HepG2 (cell line): ENCODE data around the gene AUP1. TPM values are rescaled to one million over a fixed set of nuclear protein-coding genes. Genes with fewer than 3 reads are reported as not detected.

ENCODE experiments used
- CBFB ChIP-seq: sonication (generic); formaldehyde crosslinking; IDR thresholded peaks from 2 replicates; pipeline ENCODE4 v1.4.0; 2020; ENCODE audit warnings: missing genetic modification reagents
- CCDC6 ChIP-seq: sonication (generic); formaldehyde crosslinking; IDR thresholded peaks from 2 replicates; pipeline ENCODE4 v1.8.1; 2022; ENCODE audit warnings: mild to moderate bottlenecking, missing genetic modification reagents, moderate library complexity
- CHCHD3 ChIP-seq: sonication (generic); formaldehyde crosslinking; IDR thresholded peaks from 2 replicates; pipeline ENCODE4 v1.8.0; 2022; ENCODE audit warnings: mild to moderate bottlenecking, missing genetic modification reagents, moderate library complexity
- DDIT3 ChIP-seq: sonication (generic); formaldehyde crosslinking; IDR thresholded peaks from 2 replicates; pipeline ENCODE4 v1.4.0; 2020; ENCODE audit warnings: mild to moderate bottlenecking, missing genetic modification reagents
- E2F1 ChIP-seq: sonication (generic); formaldehyde crosslinking; IDR thresholded peaks from 2 replicates; pipeline ENCODE4 v1.5.0; 2020; ENCODE audit warnings: missing genetic modification reagents
- FOSL1 ChIP-seq: sonication (generic); formaldehyde crosslinking; IDR thresholded peaks from 2 replicates; pipeline ENCODE4 v1.9.0; 2021; ENCODE audit warnings: missing genetic modification reagents, borderline replicate concordance
- FOXC1 ChIP-seq: sonication (generic); formaldehyde crosslinking; IDR thresholded peaks from 2 replicates; pipeline ENCODE4 v1.8.0; 2022; ENCODE audit warnings: mild to moderate bottlenecking, missing genetic modification reagents, borderline replicate concordance
- KMT2A ChIP-seq: sonication (generic); formaldehyde crosslinking; IDR thresholded peaks from 2 replicates; pipeline ENCODE4 v1.4.0; 2020; ENCODE audit warnings: missing genetic modification reagents
- MAZ ChIP-seq, 2 experiments: sonication (generic) in 1 of 2; formaldehyde crosslinking in 1 of 2; IDR thresholded peaks; 2 replicates each; pipeline versions ENCODE4 v1.5.0 to v1.6.1; 2012 to 2020; ENCODE audit warnings: low read depth in 2 of 2, mild to moderate bottlenecking in 2 of 2, borderline replicate concordance in 1 of 2, improper control_type of control experiment in 1 of 2, low read length in 1 of 2, missing genetic modification reagents in 1 of 2, moderate library complexity in 1 of 2
- REST ChIP-seq, 2 experiments: IDR thresholded peaks; 2 replicates each; pipeline ENCODE4 v1.6.1; 2011 to 2012; ENCODE audit warnings: low read length in 2 of 2, borderline replicate concordance in 1 of 2, low read depth in 1 of 2, mild to moderate bottlenecking in 1 of 2, moderate library complexity in 1 of 2
- RFXANK ChIP-seq: IDR thresholded peaks from 2 replicates; pipeline ENCODE4 v1.6.1; 2016
- SYNCRIP ChIP-seq: fragments of 200-400 bp; formaldehyde crosslinking; IDR thresholded peaks from 2 replicates; pipeline ENCODE4 v1.6.1; 2018; ENCODE audit warnings: mild to moderate bottlenecking, low read depth, low read length; ENCODE audit not compliant: insufficient read depth
- U2AF2 ChIP-seq: fragments of 200-400 bp; formaldehyde crosslinking; IDR thresholded peaks from 2 replicates; pipeline ENCODE4 v1.6.1; 2017; ENCODE audit warnings: low read depth, mild to moderate bottlenecking, low read length
- ZFP82 ChIP-seq: sonication (generic); formaldehyde crosslinking; IDR thresholded peaks from 2 replicates; pipeline ENCODE4 v1.5.1; 2020; ENCODE audit warnings: mild to moderate bottlenecking, missing genetic modification reagents, borderline replicate concordance
- ZNF143 ChIP-seq: sonication (generic); formaldehyde crosslinking; IDR thresholded peaks from 2 replicates; pipeline ENCODE4 v1.4.0; 2020; ENCODE audit warnings: missing genetic modification reagents
- ZNF329 ChIP-seq: sonication (generic); formaldehyde crosslinking; IDR thresholded peaks from 2 replicates; pipeline ENCODE4 v1.9.0; 2021; ENCODE audit warnings: low read depth, mild to moderate bottlenecking, missing genetic modification reagents
- ZNF350 ChIP-seq: sonication (generic); formaldehyde crosslinking; IDR thresholded peaks from 2 replicates; pipeline ENCODE4 v1.4.0; 2020; ENCODE audit warnings: mild to moderate bottlenecking, low read depth, missing genetic modification reagents, borderline replicate concordance
- ZNF484 ChIP-seq: sonication (generic); formaldehyde crosslinking; IDR thresholded peaks from 2 replicates; pipeline ENCODE4 v1.5.1; 2020; ENCODE audit warnings: mild to moderate bottlenecking, low read depth, missing genetic modification reagents, borderline replicate concordance
- ZNF703 ChIP-seq: sonication (generic); formaldehyde crosslinking; IDR thresholded peaks from 2 replicates; pipeline ENCODE4 v1.5.1; 2020; ENCODE audit warnings: missing genetic modification reagents, mild to moderate bottlenecking, moderate library complexity, borderline replicate concordance
- ZNF746 ChIP-seq: sonication (generic); formaldehyde crosslinking; IDR thresholded peaks from 2 replicates; pipeline ENCODE4 v1.8.0; 2022; ENCODE audit warnings: mild to moderate bottlenecking, missing genetic modification reagents
- ZNF781 ChIP-seq: sonication (generic); formaldehyde crosslinking; IDR thresholded peaks from 2 replicates; pipeline ENCODE4 v1.5.1; 2020; ENCODE audit warnings: borderline replicate concordance, mild to moderate bottlenecking, missing genetic modification reagents; ENCODE audit errors: not compliant biosample characterization
- polyA plus RNA-seq, 8 experiments: library from polyadenylated mRNA; depleted of rRNA in 3 of 8; stranded (reverse) in 7 of 8; unstranded in 1 of 8; fragments of >200 nt; fragmentation: Illumina TruSeq in 4 of 8; extraction: Trizol in 4 of 8; gene quantifications; 2 replicates each; pipeline versions ENCODE4 v1.2.1 to v1.2.3, GENCODE V29; 2011 to 2016; ENCODE audit warnings: low read depth in 4 of 8, missing spikeins in 1 of 8, mixed read lengths in 1 of 8; ENCODE audit not compliant: insufficient read depth in 1 of 8
- total RNA-seq, 5 experiments: library from RNA; depleted of rRNA; stranded (reverse); fragments of >200 nt; fragmentation: Illumina TruSeq; extraction: Trizol; gene quantifications; 2 replicates each; pipeline ENCODE4 v1.2.3, GENCODE V29; 2016; ENCODE audit warnings: low read depth in 1 of 5
- TF ChIP-seq, protein P1 (sequence below): sonication (generic); formaldehyde crosslinking; IDR thresholded peaks from 2 replicates; pipeline ENCODE4 v1.8.0; 2022; ENCODE audit warnings: mild to moderate bottlenecking, missing genetic modification reagents; ENCODE audit not compliant: insufficient replicate concordance

Gene AUP1
- total and polyA plus RNA-seq, 2 of the 13 experiments (the other 11 are each of a cell fraction or from before 2014, with no cell fraction given): 174 to 267 TPM

- TF ChIP-seq ZNF329 (no peak), ZNF781 (peak; percentile 40), ZNF350 (CRISPR knock-in tag) (no peak), ZNF484 (CRISPR knock-in tag) (no peak), FOSL1 (CRISPR knock-in tag) (no peak), MAZ (IDR thresholded peaks at IDR 0.05; ENCODE audit: borderline replicate concordance, low read depth, low read length) (peak; percentile 70), MAZ (CRISPR knock-in tag; IDR thresholded peaks at IDR 0.05; ENCODE audit: low read depth) (peak; percentile 89), DDIT3 (CRISPR knock-in tag) (no peak), ZNF143 (no peak), ZFP82 (CRISPR knock-in tag) (no peak), RFXANK (CRISPR knock-in tag) (no peak), SYNCRIP (no peak), ZNF746 (peak; percentile 25; the same call in 1 of the 2 replicates), U2AF2 (no peak), FOXC1 (CRISPR knock-in tag) (peak; percentile 4; the same call in 1 of the 2 replicates), CCDC6 (CRISPR knock-in tag) (no peak), ZNF703 (CRISPR knock-in tag) (0 out of 2 replicates have a peak, but pooled peaks have one; percentile 15), CHCHD3 (CRISPR knock-in tag) (no peak), E2F1 (CRISPR knock-in tag) (no peak), CBFB (CRISPR knock-in tag) (no peak), KMT2A (CRISPR knock-in tag) (no peak; the same call in 1 of the 2 replicates), REST (IDR thresholded peaks at IDR 0.05; ENCODE audit: borderline replicate concordance in 1 of 2, low read depth in 1 of 2, low read length in 2 of 2) (no peak)
- TF ChIP-seq, protein P1, sequence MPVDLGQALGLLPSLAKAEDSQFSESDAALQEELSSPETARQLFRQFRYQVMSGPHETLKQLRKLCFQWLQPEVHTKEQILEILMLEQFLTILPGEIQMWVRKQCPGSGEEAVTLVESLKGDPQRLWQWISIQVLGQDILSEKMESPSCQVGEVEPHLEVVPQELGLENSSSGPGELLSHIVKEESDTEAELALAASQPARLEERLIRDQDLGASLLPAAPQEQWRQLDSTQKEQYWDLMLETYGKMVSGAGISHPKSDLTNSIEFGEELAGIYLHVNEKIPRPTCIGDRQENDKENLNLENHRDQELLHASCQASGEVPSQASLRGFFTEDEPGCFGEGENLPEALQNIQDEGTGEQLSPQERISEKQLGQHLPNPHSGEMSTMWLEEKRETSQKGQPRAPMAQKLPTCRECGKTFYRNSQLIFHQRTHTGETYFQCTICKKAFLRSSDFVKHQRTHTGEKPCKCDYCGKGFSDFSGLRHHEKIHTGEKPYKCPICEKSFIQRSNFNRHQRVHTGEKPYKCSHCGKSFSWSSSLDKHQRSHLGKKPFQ (CRISPR knock-in tag): no peak
These were observed 30.1 kb downstream of the AUP1 start, which contains the start of gene LBX2 (continued) for GRCh38 chr2:74499267-74499939.
